ENCODE data around the gene DPPA5. TPM values are rescaled to one million over a fixed set of nuclear protein-coding genes. Genes with fewer than 3 reads are reported as not detected.

Gene DPPA5
- total and polyA plus RNA-seq, 9 of the 15 experiments (the other 6 are each of a cell fraction or from before 2014, with no cell fraction given), result not detected

DNA sequence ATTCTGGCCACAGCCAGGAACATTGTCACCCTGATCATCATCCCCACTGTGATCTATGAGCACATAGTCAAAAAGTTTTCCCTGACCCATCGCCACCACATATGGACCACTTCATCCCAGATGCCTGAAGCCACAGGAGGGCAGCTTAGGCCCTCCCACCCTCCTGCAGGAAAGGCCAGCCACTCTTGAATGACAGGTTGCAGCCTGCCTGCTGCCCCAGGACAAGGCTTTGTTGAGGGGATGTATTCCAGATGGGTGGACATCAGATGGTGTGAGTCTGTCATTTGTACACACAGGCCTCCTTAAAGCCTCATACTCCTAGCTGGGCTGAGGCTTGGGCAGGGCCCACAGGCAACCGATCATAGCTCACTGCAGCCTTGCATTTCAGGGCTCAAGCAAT is 30.8 kb downstream of the DPPA5 start:
- no TSS peak for BruUV-seq (replicated peaks)
- no peaks in the 10 kb centered on the region; a peak in 1 of 5 replicates for H3K27me3 ChIP-seq (ENCODE audit: control insufficient read depth in 2 of 2, insufficient read depth in 2 of 2, low read length in 2 of 2)
- FAIRE-seq, result no peak

More for the DNA sequence above, 30.8 kb downstream of the DPPA5 start:
- intact Hi-C loops (cut with micrococcal nuclease), result loop anchor here (10.0 kb wide), 1 partner anchor 709 kb away; no protein-coding TSS in a partner anchor
- H3K27ac ChIP-seq (ENCODE audit: extremely low read depth, low read depth, low read length), result no peak overlapping the region
- no peaks in the 10 kb centered on the region for H3K36me3 ChIP-seq (ENCODE audit: control insufficient read depth, insufficient read depth, low read length)
- ATAC-seq, result no peak
- H3K9ac ChIP-seq (ENCODE audit: insufficient read depth in 1 of 2, low read depth in 2 of 2, low read length in 2 of 2), result no peak overlapping the region; a peak in 1 of 4 replicates
- TF ChIP-seq, protein P1, sequence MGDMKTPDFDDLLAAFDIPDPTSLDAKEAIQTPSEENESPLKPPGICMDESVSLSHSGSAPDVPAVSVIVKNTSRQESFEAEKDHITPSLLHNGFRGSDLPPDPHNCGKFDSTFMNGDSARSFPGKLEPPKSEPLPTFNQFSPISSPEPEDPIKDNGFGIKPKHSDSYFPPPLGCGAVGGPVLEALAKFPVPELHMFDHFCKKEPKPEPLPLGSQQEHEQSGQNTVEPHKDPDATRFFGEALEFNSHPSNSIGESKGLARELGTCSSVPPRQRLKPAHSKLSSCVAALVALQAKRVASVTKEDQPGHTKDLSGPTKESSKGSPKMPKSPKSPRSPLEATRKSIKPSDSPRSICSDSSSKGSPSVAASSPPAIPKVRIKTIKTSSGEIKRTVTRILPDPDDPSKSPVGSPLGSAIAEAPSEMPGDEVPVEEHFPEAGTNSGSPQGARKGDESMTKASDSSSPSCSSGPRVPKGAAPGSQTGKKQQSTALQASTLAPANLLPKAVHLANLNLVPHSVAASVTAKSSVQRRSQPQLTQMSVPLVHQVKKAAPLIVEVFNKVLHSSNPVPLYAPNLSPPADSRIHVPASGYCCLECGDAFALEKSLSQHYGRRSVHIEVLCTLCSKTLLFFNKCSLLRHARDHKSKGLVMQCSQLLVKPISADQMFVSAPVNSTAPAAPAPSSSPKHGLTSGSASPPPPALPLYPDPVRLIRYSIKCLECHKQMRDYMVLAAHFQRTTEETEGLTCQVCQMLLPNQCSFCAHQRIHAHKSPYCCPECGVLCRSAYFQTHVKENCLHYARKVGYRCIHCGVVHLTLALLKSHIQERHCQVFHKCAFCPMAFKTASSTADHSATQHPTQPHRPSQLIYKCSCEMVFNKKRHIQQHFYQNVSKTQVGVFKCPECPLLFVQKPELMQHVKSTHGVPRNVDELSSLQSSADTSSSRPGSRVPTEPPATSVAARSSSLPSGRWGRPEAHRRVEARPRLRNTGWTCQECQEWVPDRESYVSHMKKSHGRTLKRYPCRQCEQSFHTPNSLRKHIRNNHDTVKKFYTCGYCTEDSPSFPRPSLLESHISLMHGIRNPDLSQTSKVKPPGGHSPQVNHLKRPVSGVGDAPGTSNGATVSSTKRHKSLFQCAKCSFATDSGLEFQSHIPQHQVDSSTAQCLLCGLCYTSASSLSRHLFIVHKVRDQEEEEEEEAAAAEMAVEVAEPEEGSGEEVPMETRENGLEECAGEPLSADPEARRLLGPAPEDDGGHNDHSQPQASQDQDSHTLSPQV (IDR thresholded peaks at IDR 0.05), result no peak
- TF ChIP-seq, protein P2, sequence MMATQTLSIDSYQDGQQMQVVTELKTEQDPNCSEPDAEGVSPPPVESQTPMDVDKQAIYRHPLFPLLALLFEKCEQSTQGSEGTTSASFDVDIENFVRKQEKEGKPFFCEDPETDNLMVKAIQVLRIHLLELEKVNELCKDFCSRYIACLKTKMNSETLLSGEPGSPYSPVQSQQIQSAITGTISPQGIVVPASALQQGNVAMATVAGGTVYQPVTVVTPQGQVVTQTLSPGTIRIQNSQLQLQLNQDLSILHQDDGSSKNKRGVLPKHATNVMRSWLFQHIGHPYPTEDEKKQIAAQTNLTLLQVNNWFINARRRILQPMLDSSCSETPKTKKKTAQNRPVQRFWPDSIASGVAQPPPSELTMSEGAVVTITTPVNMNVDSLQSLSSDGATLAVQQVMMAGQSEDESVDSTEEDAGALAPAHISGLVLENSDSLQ (IDR thresholded peaks at IDR 0.05), result peak; percentile 52; the same call in 1 of the 2 replicates
- no peaks in the 10 kb centered on the region for H3K9me3 ChIP-seq (replicated peaks; ENCODE audit: control insufficient read depth, insufficient read depth, low read depth, low read length)
- H3K79me2 ChIP-seq (ENCODE audit: control insufficient read depth, insufficient read depth, low read length), result no peaks in the 10 kb centered on the region
- WGBS (ENCODE audit: insufficient coverage, low coverage, missing lambda C conversion rate), result 27% methylated on average over 2 of the region's 2 CpGs
- peaks cover 0 to 5% of the 10 kb centered on the region in 2 experiments; a peak in 1 of 5 replicates for H3K4me1 ChIP-seq (replicated peaks in 1 of 2; ENCODE audit: control insufficient read depth in 2 of 2, insufficient read depth in 2 of 2, low read length in 2 of 2)
- POLR2A ChIA-PET, result no interaction called here
- no peaks in the 10 kb centered on the region for H3K9me1 ChIP-seq (ENCODE audit: control insufficient read depth, insufficient read depth, low read length)
- in situ Hi-C loops (cut with MboI), result loop anchor here (10.0 kb wide), 1 partner anchor 729 kb away; no protein-coding TSS in a partner anchor
- no peak overlapping the region for H3K4me2 ChIP-seq (ENCODE audit: insufficient read depth, low read length)
- H4K20me1 ChIP-seq (replicated peaks; ENCODE audit: control insufficient read depth, insufficient read depth, low read length), result no peaks in the 10 kb centered on the region
- no peak for DNase-seq (ENCODE audit: extremely low read depth in 1 of 4, low spot score in 3 of 4)
- no peak overlapping the region for H3K4me3 ChIP-seq
- CTCF ChIA-PET (ENCODE audit: low intra/inter-chr PET ratio), result no interaction called here
- no peak overlapping the region for H2AFZ ChIP-seq (ENCODE audit: low read depth, low read length)

All from K562 (cell line).